Upper lobe of right lung (tissue), 1 donor: Measurements from ENCODE around the gene KRTAP3-3. TPM values are rescaled to one million over a fixed set of nuclear protein-coding genes. Genes with fewer than 3 reads are reported as not detected.

Experiments used
- ATAC-seq: fragments of 200-7000 bp; cut with Tn5 transposase; one replicate; pipeline ENCODE4 v1.9.1; 2020; ENCODE audit warnings: mild to moderate bottlenecking, moderate library complexity
- DNase-seq: peaks from one replicate; pipeline ENCODE4 v3.0.0-alpha.2; 2020
- H3K27ac ChIP-seq: fragments of 200-600 bp; one replicate; pipeline ENCODE4 v1.8.0; 2022
- H3K27me3 ChIP-seq: fragments of 200-600 bp; one replicate; pipeline ENCODE4 v1.8.0; 2022; ENCODE audit warnings: mild to moderate bottlenecking
- H3K36me3 ChIP-seq: fragments of 200-600 bp; one replicate; pipeline ENCODE4 v1.8.0; 2022
- H3K4me1 ChIP-seq: fragments of 200-600 bp; one replicate; pipeline ENCODE4 v1.8.0; 2022
- H3K4me3 ChIP-seq: fragments of 200-600 bp; one replicate; pipeline ENCODE4 v1.8.0; 2022; ENCODE audit warnings: mild to moderate bottlenecking
- H3K9me3 ChIP-seq: fragments of 200-600 bp; one replicate; pipeline ENCODE4 v1.8.0; 2022
- intact Hi-C: fragments of 100-400 bp; cut with DNase I; formaldehyde crosslinking; loops from one replicate; pipeline ENCODE4 v1.11.0; 2022
- total RNA-seq: library from RNA; stranded (reverse); fragmentation: NEBNext Ultra II Directional; extraction: Animal tissue kit (Norgen Biotek cat#: 25700); gene quantifications from one replicate; pipeline ENCODE4 v1.2.1, GENCODE V29; 2021
- TF ChIP-seq, protein P1 (sequence below): fragments of 200-600 bp; IDR thresholded peaks from one replicate; pipeline ENCODE4 v1.8.0; 2022; ENCODE audit warnings: antibody characterized with exemption
- donor health status: DM: no; HTN: yes; CAD: no; lungs with severe emphysema.

KRTAP3-3 gene
- total RNA-seq, 1 donor from 2014 or later, result not detected

DNA sequence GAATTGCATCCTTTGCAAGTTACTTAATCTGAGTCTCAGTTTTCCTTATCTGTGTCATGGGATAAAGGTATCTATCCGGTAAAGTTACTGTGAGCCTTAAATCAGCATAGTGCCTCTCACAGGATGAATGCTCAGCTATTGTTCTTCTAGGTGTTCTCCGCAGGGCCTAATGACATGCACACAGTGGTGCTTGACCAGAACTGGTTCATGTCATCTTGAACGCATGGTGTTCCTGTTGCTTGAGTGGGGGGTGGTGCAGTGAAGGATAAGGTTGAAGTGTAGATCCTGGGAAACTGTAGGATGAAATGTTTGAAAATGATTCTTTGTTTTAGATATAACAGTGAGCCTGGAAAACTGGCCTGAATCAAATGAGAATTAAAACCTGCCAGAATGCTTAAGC, 13.8 kb downstream of the KRTAP3-3 start:
- H3K27me3 ChIP-seq, result peaks cover 6% of the 10 kb centered on the region
- no peaks in the 10 kb centered on the region for H3K4me1 ChIP-seq
- no peak overlapping the region for H3K27ac ChIP-seq
- no peak overlapping the region for H3K4me3 ChIP-seq
- ATAC-seq, result no peak
- intact Hi-C loops, result no loop called here
- H3K36me3 ChIP-seq, result no peaks in the 10 kb centered on the region
- TF ChIP-seq, protein P1, sequence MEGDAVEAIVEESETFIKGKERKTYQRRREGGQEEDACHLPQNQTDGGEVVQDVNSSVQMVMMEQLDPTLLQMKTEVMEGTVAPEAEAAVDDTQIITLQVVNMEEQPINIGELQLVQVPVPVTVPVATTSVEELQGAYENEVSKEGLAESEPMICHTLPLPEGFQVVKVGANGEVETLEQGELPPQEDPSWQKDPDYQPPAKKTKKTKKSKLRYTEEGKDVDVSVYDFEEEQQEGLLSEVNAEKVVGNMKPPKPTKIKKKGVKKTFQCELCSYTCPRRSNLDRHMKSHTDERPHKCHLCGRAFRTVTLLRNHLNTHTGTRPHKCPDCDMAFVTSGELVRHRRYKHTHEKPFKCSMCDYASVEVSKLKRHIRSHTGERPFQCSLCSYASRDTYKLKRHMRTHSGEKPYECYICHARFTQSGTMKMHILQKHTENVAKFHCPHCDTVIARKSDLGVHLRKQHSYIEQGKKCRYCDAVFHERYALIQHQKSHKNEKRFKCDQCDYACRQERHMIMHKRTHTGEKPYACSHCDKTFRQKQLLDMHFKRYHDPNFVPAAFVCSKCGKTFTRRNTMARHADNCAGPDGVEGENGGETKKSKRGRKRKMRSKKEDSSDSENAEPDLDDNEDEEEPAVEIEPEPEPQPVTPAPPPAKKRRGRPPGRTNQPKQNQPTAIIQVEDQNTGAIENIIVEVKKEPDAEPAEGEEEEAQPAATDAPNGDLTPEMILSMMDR, result no peak
- no peaks in the 10 kb centered on the region for H3K9me3 ChIP-seq
- DNase-seq, result no peak

DNA sequence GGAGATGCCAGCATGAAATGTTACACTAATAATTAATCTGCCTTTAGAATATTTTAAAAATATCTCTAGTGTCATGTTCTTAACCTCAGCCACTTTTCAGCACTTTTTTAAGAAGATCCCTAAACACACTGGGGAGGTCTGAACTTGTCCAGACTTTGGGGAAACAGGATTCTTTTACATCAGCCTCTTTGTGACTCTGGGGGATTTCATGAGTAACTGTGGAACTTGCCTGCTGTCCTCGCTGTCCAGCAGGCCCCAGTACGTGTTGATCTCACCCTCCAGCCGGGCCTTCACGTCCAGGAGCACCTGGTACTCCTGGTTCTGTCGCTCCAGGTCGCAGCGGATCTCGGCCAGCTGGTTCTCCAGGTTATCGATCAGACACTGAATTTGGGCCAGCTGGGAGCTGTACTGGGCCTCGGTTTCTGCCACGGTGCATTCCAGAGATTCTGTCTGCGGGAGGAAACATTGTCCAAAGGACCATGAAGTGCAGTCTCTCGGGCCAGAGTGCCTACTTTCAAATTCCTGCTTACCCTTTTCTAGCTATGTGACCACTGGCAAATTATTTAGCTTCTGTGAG, 15.3 kb downstream of the KRTAP3-3 start:
- TF ChIP-seq, protein P1, result no peak
- peak; percentile 65 for ATAC-seq
- Histone ChIP-seq H3K27me3 (peaks cover 6% of the 10 kb centered on the region), H3K9me3 (no peaks in the 10 kb centered on the region), H3K36me3 (no peaks in the 10 kb centered on the region), H3K4me1 (no peaks in the 10 kb centered on the region), H3K4me3 (no peak overlapping the region), H3K27ac (no peak overlapping the region)
- intact Hi-C loops, result no loop called here
- DNase-seq, result no peak

DNA sequence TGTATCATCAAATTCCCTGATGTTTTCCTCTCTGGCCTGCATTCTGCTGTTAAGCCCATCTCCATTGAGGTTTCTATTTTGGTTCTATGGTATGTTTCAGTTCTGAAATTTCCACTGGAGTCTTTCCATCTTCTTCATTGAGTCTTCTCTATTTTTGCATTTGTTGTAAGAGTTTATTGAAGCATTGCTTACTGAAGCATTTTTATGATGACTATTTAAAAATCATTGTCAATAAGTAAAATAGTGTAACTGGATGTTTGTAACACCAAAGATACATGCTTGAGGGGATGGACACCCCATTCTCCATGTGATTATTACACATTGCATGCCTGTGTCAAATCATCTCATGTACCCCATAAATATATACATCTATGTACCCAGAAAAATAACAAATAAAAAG, 18.4 kb downstream of the KRTAP3-3 start:
- ATAC-seq (no peak), DNase-seq (no peak)
- Histone ChIP-seq H3K4me1 (no peaks in the 10 kb centered on the region), H3K27ac (no peak overlapping the region), H3K27me3 (peaks cover 6% of the 10 kb centered on the region), H3K9me3 (no peaks in the 10 kb centered on the region), H3K36me3 (no peaks in the 10 kb centered on the region), H3K4me3 (no peak overlapping the region)
- TF ChIP-seq, protein P1, result no peak
- intact Hi-C loops, result no loop called here

DNA sequence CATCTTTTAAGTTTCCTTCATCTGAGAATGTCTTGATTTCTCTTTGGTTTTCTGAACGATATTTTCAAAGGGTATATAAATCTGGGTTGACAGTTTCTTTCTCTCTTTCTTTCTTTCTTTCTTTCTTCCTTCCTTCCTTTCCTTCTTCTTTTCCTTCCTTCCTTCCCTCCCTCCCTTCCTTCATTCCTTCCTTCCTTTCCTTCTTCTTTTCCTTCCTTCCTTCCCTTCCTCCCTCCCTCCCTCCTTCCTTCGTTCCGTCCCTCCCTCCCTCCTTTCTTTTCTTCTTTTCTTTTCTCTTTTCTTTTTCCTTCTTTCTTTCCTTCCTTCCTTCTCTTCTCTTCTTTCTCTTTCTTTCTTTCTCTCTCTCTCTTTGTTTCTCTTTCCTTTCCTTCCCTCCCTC, 19.6 kb downstream of the KRTAP3-3 start:
- H3K9me3 ChIP-seq, result no peaks in the 10 kb centered on the region
- intact Hi-C loops, result no loop called here
- TF ChIP-seq, protein P1, result no peak
- DNase-seq (no peak), ATAC-seq (no peak)
- no peaks in the 10 kb centered on the region for H3K4me1 ChIP-seq
- H3K4me3 ChIP-seq, result no peak overlapping the region
- no peak overlapping the region for H3K27ac ChIP-seq
- no peaks in the 10 kb centered on the region for H3K36me3 ChIP-seq
- H3K27me3 ChIP-seq, result peaks cover 6% of the 10 kb centered on the region

DNA sequence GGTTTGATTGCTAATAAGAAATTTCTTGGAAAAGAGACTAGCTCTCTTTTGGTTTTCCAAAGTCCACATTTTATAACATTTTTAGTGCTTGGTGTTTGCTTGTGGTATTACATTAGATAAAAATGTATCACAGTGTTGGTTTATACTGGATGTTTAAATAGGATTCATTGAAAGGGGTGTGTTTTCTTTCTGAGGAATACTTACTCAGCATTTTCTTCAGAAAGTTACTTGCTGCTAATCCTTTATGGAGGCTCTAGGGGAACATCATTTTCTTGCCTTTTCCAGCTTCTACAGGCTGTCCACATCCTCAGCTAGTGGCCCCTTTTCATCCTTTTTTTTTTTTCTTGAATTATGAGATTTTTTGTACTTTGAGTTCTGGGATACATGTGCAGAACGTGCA, 26.4 kb downstream of the KRTAP3-3 start:
- no peak overlapping the region for H3K4me3 ChIP-seq
- H3K9me3 ChIP-seq, result no peaks in the 10 kb centered on the region
- H3K27me3 ChIP-seq, result no peaks in the 10 kb centered on the region
- no peak overlapping the region for H3K27ac ChIP-seq
- intact Hi-C loops, result no loop called here
- no peaks in the 10 kb centered on the region for H3K4me1 ChIP-seq
- TF ChIP-seq, protein P1, result no peak
- DNase-seq (no peak), ATAC-seq (no peak)
- H3K36me3 ChIP-seq, result no peaks in the 10 kb centered on the region

DNA sequence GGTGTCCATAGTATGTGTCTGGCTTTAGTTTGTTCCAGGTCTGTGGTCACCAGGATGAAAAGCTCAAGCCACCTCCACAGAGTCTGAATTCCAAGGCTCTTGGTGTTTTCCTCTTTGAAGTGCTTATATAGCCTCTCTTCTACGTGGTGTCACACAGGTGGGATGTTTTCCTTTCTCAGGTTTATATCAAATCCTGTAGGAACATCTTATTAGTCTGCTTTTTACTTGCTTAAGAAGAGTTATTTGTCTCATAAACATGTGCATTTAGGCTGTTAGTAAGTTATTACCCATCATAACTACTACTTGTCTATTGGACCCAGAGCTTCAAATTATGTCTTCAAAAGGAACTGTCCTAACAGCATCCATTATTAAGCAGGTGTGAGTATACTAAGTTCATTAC, 27.1 kb downstream of the KRTAP3-3 start, which contains the start of gene KRT39:
KRT39 (minus strand) TSS at position 101 of the 400 bp plus-strand sequence; CDS start at position 9, 92 bp downstream.
- TF ChIP-seq, protein P1, result no peak
- no peaks in the 10 kb centered on the region for H3K27me3 ChIP-seq
- intact Hi-C loops, result no loop called here
- DNase-seq, result no peak
- no peaks in the 10 kb centered on the region for H3K36me3 ChIP-seq
- ATAC-seq, result no peak
- no peaks in the 10 kb centered on the region for H3K9me3 ChIP-seq
- no peaks in the 10 kb centered on the region for H3K4me1 ChIP-seq
- no peak within 1 kb of the TSS for H3K27ac ChIP-seq
- no peak within 1 kb of the TSS for H3K4me3 ChIP-seq
